ENCODE measurements around the gene SMKR1. TPM values are rescaled to one million over a fixed set of nuclear protein-coding genes. Genes with fewer than 3 reads are reported as not detected.

The SMKR1 gene
- total and polyA plus RNA-seq, 2 of the 8 experiments (the other 6 are each of a cell fraction or from before 2014, with no cell fraction given): 0.39 to 1.6 TPM

GRCh38 chr7:129515381-129515780 lies 13.1 kb downstream of the SMKR1 start:
- H3K36me3 ChIP-seq (ENCODE audit: control insufficient read depth in 2 of 4, insufficient read depth in 4 of 4, low read length in 3 of 4): no peaks in the 10 kb centered on the region
- H2BK15ac ChIP-seq (ENCODE audit: low read length): no peak overlapping the region
- H2BK20ac ChIP-seq (ENCODE audit: low read length): no peak overlapping the region
- FAIRE-seq (no peak), DNase-seq (ENCODE audit: low read depth in 1 of 2, low spot score in 2 of 2) (no peak)
- H3K4me3 ChIP-seq (ENCODE audit: extremely low read depth in 1 of 4, insufficient read depth in 2 of 4, low read depth in 3 of 4, low read length in 4 of 4): no peak overlapping the region
- no peaks in the 10 kb centered on the region for H3K27me3 ChIP-seq (replicated peaks in 1 of 4; ENCODE audit: control insufficient read depth in 3 of 4, extremely low read depth in 1 of 4, insufficient read depth in 3 of 4, low read length in 3 of 4)
- WGBS, 2 experiments (ENCODE audit: extremely low coverage in 1 of 2, insufficient coverage in 1 of 2, insufficient read length in 1 of 2, insufficient replicate concordance in 2 of 2, low coverage in 1 of 2, low lambda C conversion rate in 2 of 2, missing lambda C conversion rate in 1 of 2): 85% methylated on average over 4 of the region's 4 CpGs; no CpG with 5 or more reads in 1 of the 2 experiments
- H2BK12ac ChIP-seq (ENCODE audit: low read depth, low read length): no peak overlapping the region
- H3K4me1 ChIP-seq (replicated peaks in 1 of 4; ENCODE audit: control insufficient read depth in 3 of 4, insufficient read depth in 4 of 4, low read length in 3 of 4): peaks cover 4 to 12% (median 6%) of the 10 kb centered on the region in 4 experiments
- ChIA-PET CTCF (ENCODE audit: partially characterized antibody) (interaction anchor here (0.8 to 1.7 kb wide), 3 partner anchors 12 to 300 kb away, joined by 3 to 4 read pairs (median 3); no protein-coding TSS in a partner anchor), POLR2A (ENCODE audit: partially characterized antibody) (interaction anchor here (1.3 kb wide), 1 partner anchor 17 kb away, joined by 3 read pairs; no protein-coding TSS in a partner anchor)
- no peak overlapping the region for H2BK120ac ChIP-seq (replicated peaks; ENCODE audit: low read depth, low read length)
- no peak overlapping the region for H3K27ac ChIP-seq (ENCODE audit: low read depth, low read length)
- H4K20me1 ChIP-seq (replicated peaks in 1 of 2; ENCODE audit: control insufficient read depth in 1 of 2, insufficient read depth in 2 of 2, low read length in 2 of 2): no peaks in the 10 kb centered on the region
- H3K79me2 ChIP-seq (ENCODE audit: control insufficient read depth in 1 of 2, insufficient read depth in 2 of 2, low read length in 2 of 2): no peaks in the 10 kb centered on the region
- H4K8ac ChIP-seq (ENCODE audit: extremely low read depth, insufficient read depth, low read length): no peak overlapping the region
- no peak overlapping the region for H3K23ac ChIP-seq (ENCODE audit: insufficient read length)
- H3K9me3 ChIP-seq (ENCODE audit: insufficient read depth in 2 of 2, low read depth in 1 of 2, low read length in 1 of 2): no peaks in the 10 kb centered on the region
- H3K9ac ChIP-seq (replicated peaks in 1 of 4; ENCODE audit: extremely low read depth in 1 of 4, low read depth in 3 of 4, low read length in 3 of 4): no peak overlapping the region
- no peak overlapping the region for H2AFZ ChIP-seq (ENCODE audit: low read length)
- no peaks in the 10 kb centered on the region for H3K23me2 ChIP-seq (ENCODE audit: low read depth, low read length)
- H3K4me2 ChIP-seq (ENCODE audit: insufficient read depth in 1 of 2, low read depth in 2 of 2, low read length in 2 of 2): no peak overlapping the region
- H3K56ac ChIP-seq (replicated peaks; ENCODE audit: insufficient read length, low read depth, low read length): no peak overlapping the region
- no peak overlapping the region for H4K91ac ChIP-seq (replicated peaks; ENCODE audit: insufficient read length, low read length)
- no peak overlapping the region for H2BK5ac ChIP-seq (ENCODE audit: low read depth, low read length)
- no peak overlapping the region for H3K4ac ChIP-seq (replicated peaks; ENCODE audit: insufficient read length, low read depth, low read length)
- H4K5ac ChIP-seq (ENCODE audit: insufficient read length, low read depth, low read length): no peak overlapping the region
- H3K14ac ChIP-seq (ENCODE audit: insufficient read length): no peak overlapping the region
- H3K79me1 ChIP-seq (ENCODE audit: low read depth, low read length): no peaks in the 10 kb centered on the region
- no peak overlapping the region for H2AK5ac ChIP-seq (ENCODE audit: low read depth, low read length)
- TF ChIP-seq CREB1 (IDR thresholded peaks at IDR 0.05) (no peak), USF2 (IDR thresholded peaks at IDR 0.05; ENCODE audit: low read length) (no peak), KDM5A (IDR thresholded peaks at IDR 0.05; ENCODE audit: low read length) (no peak), RBBP5 (IDR thresholded peaks at IDR 0.05; ENCODE audit: borderline replicate concordance, low read depth, low read length) (no peak), GABPA (IDR thresholded peaks at IDR 0.05; ENCODE audit: borderline replicate concordance, insufficient read depth, low read length) (no peak), PHF8 (conservative IDR thresholded peaks at IDR 0.05; ENCODE audit: low read depth, low read length) (no peak), FOSL1 (IDR thresholded peaks at IDR 0.05; ENCODE audit: insufficient read depth, low read depth, low read length) (no peak), ATF2 (IDR thresholded peaks at IDR 0.05; ENCODE audit: low read length) (no peak), SP4 (IDR thresholded peaks at IDR 0.05; ENCODE audit: low read length) (no peak)
- H3K18ac ChIP-seq (ENCODE audit: extremely low read depth, low read length): no peak overlapping the region
